IPS DF 6.9 (cell line): ENCODE measurements around the gene GARIN5A.

Experiments used
- DNase-seq: peaks from one replicate; pipeline ENCODE4 v3.0.0-alpha.2; 2013; ENCODE audit warnings: low read depth, low spot score
- H3K27ac ChIP-seq: one replicate; pipeline ENCODE4 v1.5.1; 2013; ENCODE audit warnings: low read length, control low read depth
- H3K27me3 ChIP-seq: 2 replicates; pipeline ENCODE4 v1.6.1; 2013; ENCODE audit warnings: mild to moderate bottlenecking, low read length; ENCODE audit not compliant: control insufficient read depth, insufficient read depth
- H3K36me3 ChIP-seq: 2 replicates; pipeline ENCODE4 v1.6.1; 2013; ENCODE audit warnings: low read length; ENCODE audit not compliant: control insufficient read depth, insufficient read depth
- H3K4me1 ChIP-seq: 2 replicates; pipeline ENCODE4 v1.6.1; 2013; ENCODE audit warnings: low read length; ENCODE audit not compliant: control insufficient read depth, insufficient read depth
- H3K4me3 ChIP-seq: 2 replicates; pipeline ENCODE4 v1.5.1; 2013; ENCODE audit warnings: mild to moderate bottlenecking, low read length
- H3K9me3 ChIP-seq: 2 replicates; pipeline ENCODE4 v1.6.1; 2013; ENCODE audit warnings: low read length, inconsistent platforms; ENCODE audit not compliant: control insufficient read depth, insufficient read depth
- WGBS: extraction: QIAGEN DNeasy Blood & Tissue Kit; methylation state at CpG from one replicate; pipeline ENCODE4 v1.1.7; 2013; ENCODE audit warnings: mixed read lengths, missing lambda C conversion rate; ENCODE audit not compliant: insufficient read length, insufficient coverage; 5-methylcytosine and 5-hydroxymethylcytosine counted together

GARIN5A gene

GRCh38 chr19:50507376-50507775 lies 30.7 kb upstream of the GARIN5A start:
- H3K4me1 ChIP-seq: no peaks in the 10 kb centered on the region
- no peaks in the 10 kb centered on the region for H3K27me3 ChIP-seq
- DNase-seq: no peak
- no CpG with 5 or more reads among the region's 8 CpGs for WGBS
- H3K27ac ChIP-seq: no peak overlapping the region
- no peak overlapping the region for H3K4me3 ChIP-seq
- no peaks in the 10 kb centered on the region; the same call in 1 of the 2 replicates for H3K9me3 ChIP-seq
- H3K36me3 ChIP-seq: no peaks in the 10 kb centered on the region

GRCh38 chr19:50506700-50507099 lies 30.1 kb upstream of the GARIN5A start:
- Histone ChIP-seq H3K27me3 (no peaks in the 10 kb centered on the region), H3K9me3 (no peaks in the 10 kb centered on the region), H3K27ac (no peak overlapping the region), H3K36me3 (no peaks in the 10 kb centered on the region), H3K4me1 (no peaks in the 10 kb centered on the region), H3K4me3 (no peak overlapping the region)
- no peak for DNase-seq
- 100% methylated on average over 1 of the region's 10 CpGs for WGBS

GRCh38 chr19:50505856-50506611 lies 29.4 kb upstream of the GARIN5A start:
- WGBS: no CpG with 5 or more reads among the region's 30 CpGs

DNA sequence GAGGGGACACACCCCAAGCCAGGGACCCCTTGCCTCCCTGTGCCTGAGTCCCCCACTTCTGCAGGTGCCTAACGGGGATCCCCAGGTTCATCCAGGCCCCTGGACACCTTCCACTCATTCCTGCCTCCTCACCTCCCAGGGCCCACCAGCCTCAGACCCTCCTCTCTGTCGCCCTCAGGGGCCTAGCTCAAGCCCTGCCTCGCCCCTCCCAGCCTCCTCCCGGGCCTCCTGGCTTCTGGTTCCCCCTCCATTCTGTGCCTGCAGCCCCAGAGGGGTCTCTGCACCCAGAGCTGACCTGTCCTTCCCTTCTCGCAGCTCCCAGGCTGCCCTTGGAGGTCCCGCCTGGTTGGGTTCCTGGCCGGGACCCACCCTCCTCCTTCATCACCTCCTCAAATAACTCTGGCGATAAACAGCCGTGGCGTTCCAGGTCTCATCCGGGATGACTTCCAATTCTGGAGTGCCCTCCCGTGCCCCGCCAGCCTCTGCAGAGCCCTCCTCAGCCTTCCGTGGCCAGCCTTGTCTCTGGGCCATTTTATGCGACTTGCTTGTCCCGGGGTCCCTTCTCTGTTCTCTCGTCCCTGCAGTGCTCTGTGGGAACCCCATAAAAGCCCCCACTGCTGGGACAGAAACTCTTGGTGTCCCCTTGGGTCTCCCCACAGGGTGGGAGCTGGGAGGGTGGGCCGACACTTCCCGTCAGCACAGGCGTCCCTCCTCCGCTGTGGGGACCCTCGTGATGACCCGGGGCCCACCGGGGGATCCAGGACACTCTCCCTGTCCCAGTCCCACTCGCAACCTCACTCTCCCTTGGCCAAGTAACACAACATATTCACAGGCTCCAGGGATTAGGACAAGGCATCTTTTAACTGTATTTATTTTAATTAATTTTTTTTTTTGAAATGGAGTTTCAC lies 25.2 kb upstream of the GARIN5A start:
- Histone ChIP-seq H3K27me3 (no peaks in the 10 kb centered on the region; the same call in 1 of the 2 replicates), H3K4me3 (no peak overlapping the region), H3K27ac (no peak overlapping the region), H3K36me3 (no peaks in the 10 kb centered on the region), H3K9me3 (no peaks in the 10 kb centered on the region; the same call in 1 of the 2 replicates), H3K4me1 (peaks cover 4% of the 10 kb centered on the region; the same call in 1 of the 2 replicates)
- DNase-seq: no peak
- WGBS: no CpG with 5 or more reads among the region's 25 CpGs

More at GRCh38 chr19:50505856-50506611, 29.4 kb upstream of the GARIN5A start:
- DNase-seq: no peak
- Histone ChIP-seq H3K4me1 (no peaks in the 10 kb centered on the region), H3K27me3 (no peaks in the 10 kb centered on the region), H3K4me3 (no peak overlapping the region; the same call in 1 of the 2 replicates), H3K36me3 (no peaks in the 10 kb centered on the region), H3K9me3 (no peaks in the 10 kb centered on the region), H3K27ac (no peak overlapping the region)

DNA sequence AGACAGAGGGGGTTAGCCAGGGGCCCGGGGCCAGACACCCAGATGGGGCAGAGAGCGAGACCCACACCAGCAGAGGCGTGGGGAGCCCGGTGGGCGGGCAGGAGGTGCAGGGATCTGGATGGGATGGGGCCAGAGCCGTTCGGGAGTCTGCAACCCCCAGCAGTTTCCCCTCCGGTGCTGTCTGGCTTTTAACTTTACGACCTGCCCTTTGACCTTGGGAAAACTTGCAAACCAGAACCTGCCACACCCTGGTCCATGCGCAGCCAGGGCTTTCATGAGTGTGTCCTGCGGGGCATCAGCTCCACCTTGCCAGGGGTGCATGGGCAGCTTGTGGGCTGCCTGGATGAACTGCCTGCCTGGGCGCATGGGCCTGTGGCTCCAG lies 24.5 kb upstream of the GARIN5A start:
- H3K4me3 ChIP-seq: no peak overlapping the region
- no peaks in the 10 kb centered on the region; the same call in 1 of the 2 replicates for H3K9me3 ChIP-seq
- no peaks in the 10 kb centered on the region for H3K36me3 ChIP-seq
- H3K27me3 ChIP-seq: no peaks in the 10 kb centered on the region; the same call in 1 of the 2 replicates
- DNase-seq: no peak
- H3K4me1 ChIP-seq: peaks cover 4% of the 10 kb centered on the region; the same call in 1 of the 2 replicates
- no CpG with 5 or more reads among the region's 12 CpGs for WGBS
- H3K27ac ChIP-seq: no peak overlapping the region

GRCh38 chr19:50500753-50501151 lies 24.1 kb upstream of the GARIN5A start:
- Histone ChIP-seq H3K27me3 (no peaks in the 10 kb centered on the region; the same call in 1 of the 2 replicates), H3K9me3 (no peaks in the 10 kb centered on the region; the same call in 1 of the 2 replicates), H3K4me3 (no peak overlapping the region), H3K36me3 (no peaks in the 10 kb centered on the region), H3K4me1 (peaks cover 4% of the 10 kb centered on the region; the same call in 1 of the 2 replicates), H3K27ac (no peak overlapping the region)
- no CpG with 5 or more reads among the region's 10 CpGs for WGBS
- DNase-seq: no peak

DNA sequence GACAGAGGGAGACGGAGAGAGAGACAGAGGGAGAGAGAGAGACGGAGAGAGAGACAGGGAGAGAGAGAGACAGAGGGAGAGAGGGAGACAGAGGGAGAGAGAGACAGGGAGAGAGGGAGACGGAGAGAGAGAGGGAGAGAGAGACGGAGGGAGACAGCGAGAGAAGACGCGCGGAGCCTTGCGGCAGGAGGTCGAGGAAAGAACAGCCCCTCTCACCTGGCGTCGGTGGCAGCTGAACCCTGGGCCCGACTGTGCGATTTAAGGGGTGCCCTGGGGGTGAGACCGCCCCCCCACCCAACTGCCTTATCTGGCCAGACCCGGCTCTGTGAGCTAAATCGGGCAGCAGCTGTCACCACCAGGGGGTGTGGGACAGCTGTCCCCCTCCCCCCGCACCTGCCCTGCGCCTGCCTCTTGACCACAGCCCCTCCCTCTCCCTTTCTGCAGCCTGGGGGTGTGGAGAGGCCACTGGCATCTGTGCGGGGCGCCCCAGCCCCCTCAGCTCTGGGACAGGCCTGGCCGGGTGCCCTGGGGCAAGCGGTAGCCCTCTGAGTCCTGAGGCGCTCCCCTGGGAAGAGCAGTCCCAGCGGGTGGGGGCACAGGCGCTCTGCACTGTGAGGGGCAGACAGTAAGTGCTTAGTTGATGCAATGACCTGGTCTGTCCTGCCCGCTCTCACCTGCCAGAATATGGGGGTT lies 23.6 kb upstream of the GARIN5A start:
- Histone ChIP-seq H3K4me1 (peaks cover 4% of the 10 kb centered on the region; the same call in 1 of the 2 replicates), H3K9me3 (no peaks in the 10 kb centered on the region; the same call in 1 of the 2 replicates), H3K36me3 (no peaks in the 10 kb centered on the region), H3K27ac (no peak overlapping the region), H3K27me3 (no peaks in the 10 kb centered on the region; the same call in 1 of the 2 replicates), H3K4me3 (no peak overlapping the region)
- no peak for DNase-seq
- WGBS: no CpG with 5 or more reads among the region's 27 CpGs

GRCh38 chr19:50498219-50499056 lies 21.8 kb upstream of the GARIN5A start:
- WGBS: 100% methylated on average over 2 of the region's 11 CpGs
- no peak overlapping the region for H3K27ac ChIP-seq
- peaks cover 3% of the 10 kb centered on the region for H3K9me3 ChIP-seq
- H3K27me3 ChIP-seq: no peaks in the 10 kb centered on the region; the same call in 1 of the 2 replicates
- H3K4me1 ChIP-seq: peaks cover 4% of the 10 kb centered on the region; the same call in 1 of the 2 replicates
- H3K36me3 ChIP-seq: no peaks in the 10 kb centered on the region
- H3K4me3 ChIP-seq: no peak overlapping the region
- DNase-seq: no peak

- Histone ChIP-seq H3K4me3 (no peak overlapping the region), H3K36me3 (no peaks in the 10 kb centered on the region), H3K27ac (no peak overlapping the region), H3K27me3 (no peaks in the 10 kb centered on the region; the same call in 1 of the 2 replicates), H3K9me3 (peaks cover 5% of the 10 kb centered on the region), H3K4me1 (peaks cover 4% of the 10 kb centered on the region; the same call in 1 of the 2 replicates)
- no CpG with 5 or more reads among the region's 8 CpGs for WGBS
- no peak for DNase-seq
Observed at GRCh38 chr19:50497022-50497405, 20.4 kb upstream of the GARIN5A start.
